Measurements from ENCODE around the gene CRELD2.

CRELD2 gene

GRCh38 chr22:49967706-49968208 lies 49.3 kb downstream of the CRELD2 start:
- DNase-seq (ENCODE audit: low read depth, low spot score) = no peak

GRCh38 chr22:49968313-49968830 lies 49.9 kb downstream of the CRELD2 start:
- no peak for DNase-seq (ENCODE audit: low read depth, low spot score)

- no peak for DNase-seq (ENCODE audit: low read depth, low spot score)
These were observed 50.6 kb downstream of the CRELD2 start for GRCh38 chr22:49968831-49969661.

GRCh38 chr22:49969751-49970527 lies 51.5 kb downstream of the CRELD2 start:
- DNase-seq (ENCODE audit: low read depth, low spot score) = no peak

GRCh38 chr22:49970528-49971231 lies 52.2 kb downstream of the CRELD2 start:
- DNase-seq (ENCODE audit: low read depth, low spot score) = peak; percentile 91

- no peak for DNase-seq (ENCODE audit: low read depth, low spot score)
These were observed 53.1 kb downstream of the CRELD2 start for GRCh38 chr22:49971232-49972162.

- no peak for DNase-seq (ENCODE audit: low read depth, low spot score)
These were observed 54.0 kb downstream of the CRELD2 start for GRCh38 chr22:49972163-49973017.

GRCh38 chr22:49973018-49973961 lies 54.9 kb downstream of the CRELD2 start:
- DNase-seq (ENCODE audit: low read depth, low spot score) = no peak

- peak; percentile 5 for DNase-seq (ENCODE audit: low read depth, low spot score)
These were observed 57.3 kb downstream of the CRELD2 start for GRCh38 chr22:49975543-49976389.

- peak; percentile 37 for DNase-seq (ENCODE audit: low read depth, low spot score)
These were observed 58.2 kb downstream of the CRELD2 start for GRCh38 chr22:49976439-49977175.
